Sciatic nerve (tissue), 2 donors: ENCODE data around the gene STKLD1. TPM values are rescaled to one million over a fixed set of nuclear protein-coding genes. Genes with fewer than 3 reads are reported as not detected.
"Not testable (repeated sequence)": the region's sequence is repeated elsewhere in the genome, so short reads cannot be mapped to it uniquely, and the experiment has no call there.

Experiments used
- ATAC-seq: fragments of 200-7000 bp; cut with Tn5 transposase; one replicate; pipeline ENCODE4 v1.9.1; 2020; ENCODE audit warnings: mild to moderate bottlenecking, moderate library complexity
- DNase-seq: peaks from one replicate; pipeline ENCODE4 v3.0.0-alpha.2; 2020; ENCODE audit warnings: low spot score
- intact Hi-C: fragments of 100-400 bp; cut with DNase I; formaldehyde crosslinking; loops from one replicate; pipeline ENCODE4 v1.14.2; 2022
- total RNA-seq: library from RNA; stranded (reverse); fragmentation: NEBNext Ultra II Directional; extraction: Animal tissue kit (Norgen Biotek cat#: 25700); gene quantifications from one replicate; pipeline ENCODE4 v1.2.1, GENCODE V29; 2021
- donor health status: DM: no; HTN: no; CAD: no.
- donor health status: DM: no; HTN: no; CAD: no.

Gene STKLD1
- total RNA-seq, 1 donor from 2014 or later = 2.6 TPM

DNA sequence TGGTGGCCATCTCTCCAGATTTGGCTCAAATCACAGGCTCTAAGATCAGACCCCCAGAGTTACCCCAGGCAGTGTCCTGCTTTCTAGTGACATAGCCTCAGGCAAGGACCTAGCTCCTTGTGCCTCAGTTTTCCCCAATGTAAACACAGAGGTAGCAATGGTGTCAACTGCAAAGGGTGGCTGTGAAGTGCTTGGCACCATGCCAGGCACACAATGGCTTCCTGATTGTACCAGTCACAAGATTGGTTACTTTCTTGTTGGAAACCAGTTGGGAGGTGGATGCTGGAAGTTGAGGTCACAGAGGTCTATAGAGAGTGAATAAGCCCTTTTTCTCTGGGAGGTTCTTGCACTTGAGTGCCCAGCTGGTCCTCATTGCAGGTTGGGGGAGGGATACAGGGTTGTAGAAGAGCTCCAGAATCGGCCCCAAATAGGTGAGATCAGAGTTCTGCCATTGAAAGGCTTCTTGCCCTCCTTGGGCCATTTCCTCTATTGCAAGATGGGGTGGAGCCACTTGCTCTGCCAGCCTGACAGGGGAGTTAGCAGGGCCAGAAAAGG lies 2.3 kb downstream of the STKLD1 start:
- ATAC-seq = no peak
- DNase-seq = no peak
- intact Hi-C loops = no loop called here

DNA sequence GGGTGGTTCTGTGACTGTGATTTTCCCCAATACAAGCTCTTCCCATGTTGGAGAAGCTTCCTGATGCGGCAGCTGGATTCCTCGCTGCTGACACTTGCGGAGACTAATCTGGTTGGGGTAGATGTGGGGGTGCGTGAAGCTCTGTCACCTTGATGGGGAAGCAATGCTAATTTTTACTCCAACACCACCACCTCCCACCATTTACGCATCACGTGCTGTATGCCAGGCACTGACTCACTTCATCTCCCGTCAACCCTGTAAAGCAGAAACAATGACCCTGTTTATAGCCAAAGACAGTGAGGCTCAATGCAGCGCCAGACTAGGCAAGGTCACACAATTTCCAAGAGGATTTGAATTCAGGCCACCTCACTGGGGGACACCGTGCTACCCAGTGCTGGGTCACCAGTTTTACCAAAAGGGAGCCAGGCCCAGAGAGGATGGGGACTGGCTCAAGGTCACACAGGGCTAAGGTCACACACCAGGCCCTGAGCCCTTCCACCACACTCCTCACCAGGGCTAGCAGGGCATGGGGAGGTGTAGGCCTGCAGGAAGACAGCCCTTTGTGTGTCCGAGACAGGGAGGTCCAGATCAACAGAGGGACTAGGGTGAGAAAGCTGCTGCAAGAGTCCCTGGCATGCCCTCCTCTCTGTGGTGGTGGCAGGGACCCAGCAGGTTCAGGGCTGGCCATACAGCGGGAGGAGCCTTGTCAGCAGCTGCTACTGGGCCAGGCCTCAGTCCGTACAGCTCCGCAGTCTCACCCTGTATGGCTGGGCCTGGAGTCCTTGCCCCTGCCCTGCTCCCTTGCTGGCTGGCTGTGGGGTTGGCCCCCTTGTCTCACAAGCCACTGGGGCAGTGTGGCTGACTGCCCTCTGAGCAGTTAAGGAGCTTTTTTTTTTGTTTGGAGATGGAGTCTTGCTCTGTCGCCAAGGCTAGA lies 3.3 kb downstream of the STKLD1 start:
- no peak for DNase-seq
- ATAC-seq = no peak
- intact Hi-C loops = no loop called here

DNA sequence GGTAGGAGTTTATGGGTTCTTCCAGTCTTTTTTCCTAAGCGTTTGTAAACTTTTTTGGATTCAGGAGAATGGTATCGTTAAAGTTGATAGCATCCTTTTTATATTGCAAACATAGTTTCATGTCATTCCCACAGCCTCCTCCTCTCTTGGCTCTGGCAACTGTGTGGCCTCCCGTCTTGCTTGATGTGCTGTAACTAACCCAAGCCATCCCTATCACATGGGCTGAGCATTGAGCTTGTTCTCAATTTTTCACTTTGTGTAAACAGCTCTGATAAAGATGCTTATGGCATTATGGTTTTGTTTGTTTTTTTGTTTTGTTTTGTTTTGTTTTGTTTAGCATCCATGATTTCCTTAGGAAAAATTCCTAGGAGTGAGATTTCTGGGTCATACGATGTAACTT lies 4.6 kb downstream of the STKLD1 start:
- ATAC-seq = no peak

DNA sequence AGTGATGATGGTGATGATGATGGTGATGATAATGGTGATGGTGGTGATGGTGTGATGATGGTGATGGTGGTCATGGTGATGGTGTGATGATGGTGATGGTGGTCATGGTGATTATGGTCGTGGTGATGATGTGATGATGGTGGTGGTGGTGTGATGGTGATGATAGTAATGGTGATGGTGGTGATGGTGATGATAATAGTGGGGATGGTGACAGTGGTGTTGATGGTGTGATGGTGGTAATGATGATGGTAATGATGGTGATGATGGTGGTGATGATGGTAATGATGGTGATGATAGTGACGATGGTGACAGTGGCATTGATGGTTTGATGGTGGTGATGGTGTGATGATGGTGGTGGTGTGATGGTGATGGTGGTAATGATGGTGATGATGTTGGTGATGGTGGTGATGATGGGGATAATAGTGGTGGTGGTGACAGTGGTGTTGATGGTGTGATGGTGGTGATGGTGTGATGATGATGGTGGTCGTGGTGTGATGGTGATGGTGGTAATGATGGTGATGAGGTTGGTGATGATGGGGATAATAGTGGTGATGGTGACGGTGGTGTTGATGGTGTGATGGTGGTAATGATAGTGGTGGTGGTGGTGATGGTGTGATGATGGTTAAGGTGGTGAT lies 6.5 kb downstream of the STKLD1 start:
- intact Hi-C loops = no loop called here
- DNase-seq (no peak), ATAC-seq (no peak)

More for the DNA sequence above, 4.6 kb downstream of the STKLD1 start:
- intact Hi-C loops = no loop called here
- no peak for DNase-seq

DNA sequence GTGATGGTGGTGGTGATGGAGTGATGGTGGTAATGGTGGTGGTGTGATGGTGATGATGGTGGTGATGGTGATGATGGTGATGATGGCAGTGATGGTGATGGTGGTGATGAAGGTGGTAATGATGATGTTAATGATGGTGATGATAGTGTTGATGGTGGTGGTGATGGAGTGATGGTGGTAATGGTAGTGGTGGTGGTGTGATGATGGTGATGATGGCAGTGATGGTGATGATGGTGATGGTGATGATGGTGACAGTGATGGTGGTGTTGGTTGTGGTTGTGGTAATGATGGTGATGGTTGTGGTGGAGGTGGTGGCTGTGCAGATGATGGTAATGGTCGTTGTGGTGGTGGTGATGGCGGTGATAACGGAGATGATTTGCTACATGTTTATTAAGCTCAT lies 7.3 kb downstream of the STKLD1 start:
- ATAC-seq (no peak), DNase-seq (no peak)
- intact Hi-C loops = no loop called here

DNA sequence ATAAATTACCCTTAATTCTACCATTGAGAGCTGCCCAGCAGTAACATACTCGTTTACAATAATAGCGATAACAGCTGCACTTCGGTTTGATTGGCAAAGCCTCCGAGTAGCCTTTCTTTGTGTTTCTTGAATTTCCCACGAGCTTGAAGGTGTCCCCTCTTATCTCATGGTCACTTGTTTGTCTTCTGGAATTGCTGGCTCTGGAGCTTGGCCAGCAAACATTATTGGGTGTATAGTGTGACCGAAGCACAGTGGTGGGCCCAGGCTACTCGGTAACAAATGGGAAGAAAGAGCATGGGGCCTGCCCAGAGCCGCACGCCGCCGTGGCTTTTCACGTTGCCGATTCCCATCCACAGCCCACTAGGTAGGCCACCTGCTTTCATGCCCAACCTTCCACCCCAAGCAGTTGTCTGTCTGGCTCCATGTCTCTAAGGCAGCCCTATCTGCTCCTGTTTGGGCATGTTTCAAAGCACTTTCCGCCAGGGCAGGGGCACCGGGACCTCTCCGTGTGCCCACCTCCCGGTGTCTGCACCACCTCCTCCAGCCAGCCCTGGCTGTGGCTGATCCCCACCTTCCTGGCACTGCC lies 8.7 kb downstream of the STKLD1 start:
- no peak for DNase-seq
- ATAC-seq = no peak
- intact Hi-C loops = no loop called here

DNA sequence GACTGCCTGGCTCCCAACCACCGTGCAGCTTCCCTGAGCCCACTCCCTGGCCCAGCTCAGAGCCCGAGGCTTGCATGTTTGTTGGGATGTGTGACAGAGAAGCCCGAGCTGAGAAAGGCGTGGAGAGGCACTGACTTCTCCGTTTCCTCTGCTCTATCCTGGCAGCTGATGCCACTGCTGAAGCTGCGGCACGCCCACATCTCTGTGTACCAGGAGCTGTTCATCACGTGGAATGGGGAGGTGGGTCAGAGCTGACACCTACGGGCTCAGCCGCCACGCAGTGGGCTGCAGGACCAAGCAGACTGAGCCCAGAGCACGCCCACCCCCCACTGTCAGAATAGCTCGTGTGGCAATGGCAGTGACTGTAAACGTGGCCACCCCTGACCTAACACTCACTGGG lies 9.3 kb downstream of the STKLD1 start:
- intact Hi-C loops = no loop called here
- DNase-seq (no peak), ATAC-seq (no peak)

DNA sequence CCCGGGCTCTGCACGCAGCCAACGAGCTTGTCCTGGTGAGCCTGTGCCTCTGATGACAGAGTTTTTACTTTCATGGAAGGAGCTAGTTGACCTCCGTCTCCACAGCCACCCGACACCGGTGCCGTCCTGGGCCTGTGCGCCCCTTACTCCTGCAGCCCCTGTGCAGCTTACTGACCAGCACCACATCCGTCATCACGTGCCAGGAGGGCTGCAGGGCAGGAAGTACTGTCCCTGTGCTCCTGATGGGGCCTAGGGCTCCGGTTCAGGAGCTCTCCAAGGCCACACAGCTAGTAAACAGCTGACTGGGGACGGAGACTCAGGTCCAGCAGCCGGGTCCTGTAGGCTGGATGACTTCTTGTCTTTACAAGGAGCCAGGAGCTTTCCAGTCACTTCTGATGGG lies 10.2 kb downstream of the STKLD1 start:
- intact Hi-C loops = no loop called here
- ATAC-seq (no peak), DNase-seq (no peak)

DNA sequence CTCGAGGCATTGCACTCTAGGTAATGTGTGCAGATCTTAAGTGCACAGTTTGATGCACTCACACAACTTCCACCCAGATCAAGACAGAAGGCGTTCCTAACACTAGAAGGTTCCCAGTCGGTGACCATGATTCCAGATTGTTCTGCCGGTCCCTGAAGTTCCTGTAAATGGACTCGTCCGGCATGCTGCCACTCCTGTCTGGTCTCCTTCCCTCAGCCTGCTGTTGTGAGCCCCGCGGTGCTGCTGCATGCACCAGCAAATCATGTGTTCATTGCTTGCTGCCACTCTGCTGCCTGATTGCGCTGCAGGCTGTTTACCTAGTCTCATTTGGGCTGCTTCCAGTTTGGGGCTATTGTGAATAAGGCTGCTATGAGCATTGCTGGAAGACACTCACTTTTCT lies 11.5 kb downstream of the STKLD1 start:
- no peak for ATAC-seq
- intact Hi-C loops = no loop called here
- DNase-seq = no peak

DNA sequence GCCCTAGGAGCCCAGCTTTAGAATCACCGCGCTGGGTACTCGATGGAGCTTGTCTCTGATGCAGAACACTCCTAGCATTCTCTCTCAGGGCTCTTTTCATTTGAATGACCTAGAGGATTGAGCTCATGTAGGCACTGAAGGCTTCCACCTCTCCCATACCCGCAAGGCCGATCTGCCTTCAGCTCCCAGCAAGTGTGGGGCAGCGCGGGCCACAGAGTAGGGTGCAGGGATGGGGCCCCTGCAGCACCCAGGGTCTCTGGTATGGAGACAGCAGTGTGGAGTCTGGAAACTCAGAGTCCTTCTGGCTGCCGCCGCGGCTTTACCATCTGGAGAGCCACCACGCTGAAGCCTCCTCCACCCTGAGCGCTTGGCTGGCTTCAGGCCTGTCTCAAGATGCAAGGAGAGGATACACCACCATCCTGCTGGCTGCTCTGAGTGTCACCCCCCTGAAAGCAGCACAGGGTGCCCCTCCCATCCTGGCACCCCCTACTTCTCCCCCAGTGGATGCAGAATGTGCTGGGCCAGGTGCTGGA lies 12.9 kb downstream of the STKLD1 start:
- intact Hi-C loops = no loop called here
- ATAC-seq (no peak), DNase-seq (no peak)

DNA sequence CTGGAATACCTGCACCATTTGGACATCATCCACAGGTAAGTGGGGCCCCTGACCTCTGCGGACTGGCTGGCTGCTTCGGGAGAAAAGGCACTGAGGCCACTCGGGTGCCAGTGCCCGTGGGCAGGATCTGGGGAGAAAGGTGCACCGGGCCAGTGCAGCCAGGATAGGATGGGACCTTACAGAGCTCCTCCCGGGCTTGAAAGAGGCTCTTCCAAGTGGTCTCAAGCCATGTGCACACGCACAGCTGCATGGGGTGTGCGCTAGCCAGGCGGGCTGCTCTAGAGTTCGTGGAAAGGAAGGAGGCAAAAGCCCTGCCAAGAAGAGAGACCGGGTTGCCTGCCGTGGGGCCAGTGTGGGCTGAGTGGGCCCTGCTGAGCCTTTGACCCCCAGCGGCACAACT lies 13.4 kb downstream of the STKLD1 start:
- no peak for ATAC-seq
- intact Hi-C loops = no loop called here
- no peak for DNase-seq

DNA sequence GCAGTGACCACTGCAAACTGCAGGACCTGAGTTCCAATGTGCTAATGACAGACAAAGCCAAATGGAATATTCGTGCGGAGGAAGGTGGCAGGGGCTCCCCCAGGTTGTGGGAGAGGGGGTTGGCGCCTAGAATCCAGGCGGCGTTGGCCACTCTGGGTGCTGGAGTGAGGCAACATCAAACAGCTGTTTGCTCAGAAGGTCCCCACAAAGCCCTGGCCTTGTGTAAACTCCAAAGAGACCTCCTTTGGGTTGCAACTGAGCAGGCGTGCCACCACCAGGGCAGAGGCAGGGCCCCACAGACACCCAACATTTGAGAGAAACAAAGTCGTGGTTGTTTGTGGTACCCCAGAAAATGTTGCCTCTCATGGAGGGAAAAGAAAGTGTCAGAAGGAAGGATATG lies 14.5 kb downstream of the STKLD1 start:
- intact Hi-C loops = no loop called here
- DNase-seq (no peak), ATAC-seq (no peak)

DNA sequence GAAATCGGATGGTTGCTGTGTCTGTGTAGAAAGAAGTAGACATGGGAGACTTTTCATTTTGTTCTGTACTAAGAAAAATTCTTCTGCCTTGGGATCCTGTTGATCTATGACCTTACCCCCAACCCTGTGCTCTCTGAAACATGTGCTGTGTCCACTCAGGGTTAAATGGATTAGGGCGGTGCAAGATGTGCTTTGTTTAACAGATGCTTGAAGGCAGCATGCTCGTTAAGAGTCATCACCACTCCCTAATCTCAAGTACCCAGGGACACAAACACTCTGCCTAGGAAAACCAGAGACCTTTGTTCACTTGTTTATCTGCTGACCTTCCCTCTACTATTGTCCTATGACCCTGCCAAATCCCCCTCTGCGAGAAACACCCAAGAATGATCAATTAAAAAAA lies 15.3 kb downstream of the STKLD1 start:
- ATAC-seq, DNase-seq, intact Hi-C loops: not testable (repeated sequence)

DNA sequence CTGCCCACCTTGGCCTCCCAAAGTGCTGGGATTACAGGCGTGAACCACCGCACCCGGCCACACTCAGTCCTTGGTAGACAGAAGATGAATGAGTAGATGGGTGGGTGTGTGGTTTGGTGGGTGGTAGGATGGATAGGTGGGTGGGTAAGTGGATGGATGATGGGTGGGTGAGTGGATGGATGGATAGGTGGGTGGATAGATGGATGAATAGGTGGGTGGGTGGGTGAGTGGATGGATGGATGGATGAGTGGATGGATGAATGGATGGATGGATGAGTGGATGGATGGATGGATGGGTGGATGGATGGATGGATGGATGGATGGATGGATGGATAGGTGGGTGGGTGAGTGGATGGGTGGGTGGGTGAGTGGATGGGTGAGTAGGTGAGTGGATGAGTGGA lies 16.1 kb downstream of the STKLD1 start:
- intact Hi-C loops, DNase-seq, ATAC-seq: not testable (repeated sequence)

DNA sequence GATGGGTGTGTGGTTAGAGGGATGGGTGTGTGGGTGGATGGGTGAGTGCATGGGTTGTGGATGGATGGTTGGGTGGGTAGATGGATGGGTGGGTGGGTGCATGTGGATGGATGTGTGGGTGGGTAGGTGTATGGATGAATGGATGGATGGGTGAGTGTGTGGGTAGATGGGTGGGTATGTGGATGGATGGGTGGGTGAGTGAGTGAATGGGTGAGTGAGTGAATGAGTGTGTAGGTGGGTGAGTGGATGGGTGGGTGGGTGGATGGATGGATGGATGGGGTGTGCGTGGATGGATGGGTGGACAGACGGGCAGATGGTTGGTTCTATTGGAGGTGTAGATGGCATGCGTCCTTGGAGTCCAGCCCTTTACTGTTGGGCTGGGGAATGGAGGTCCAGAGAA lies 17.2 kb downstream of the STKLD1 start:
- no peak for ATAC-seq
- intact Hi-C loops = no loop called here
- DNase-seq = no peak

DNA sequence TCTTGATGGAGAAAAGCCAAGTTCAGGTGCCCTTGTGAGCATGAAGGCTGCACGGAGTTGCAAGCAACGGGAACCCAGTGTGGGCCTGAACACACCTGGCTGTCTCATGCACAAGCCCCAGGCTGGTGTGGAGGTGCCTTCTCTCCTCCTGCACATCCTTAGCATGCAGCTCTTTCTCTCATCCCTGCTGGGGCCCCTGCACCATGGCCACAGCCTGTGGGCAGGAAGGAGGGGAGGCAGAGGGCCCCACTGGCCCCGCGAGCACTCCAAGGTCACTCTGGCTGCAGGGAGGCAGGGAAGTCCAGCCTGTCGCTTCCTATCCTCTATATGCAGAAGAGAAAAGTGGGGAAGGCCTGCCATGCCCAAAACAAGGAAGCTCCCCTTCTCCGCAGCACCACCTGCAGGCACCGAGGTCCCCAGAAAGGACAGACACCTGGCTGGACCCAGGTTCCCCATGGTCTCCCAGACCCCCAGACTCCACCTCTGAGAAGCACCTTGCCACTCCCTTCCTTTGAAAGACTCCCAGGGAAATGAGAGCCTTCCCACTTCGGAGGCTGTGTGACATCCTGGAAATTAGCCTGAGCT lies 18.6 kb downstream of the STKLD1 start:
- intact Hi-C loops = no loop called here
- DNase-seq = no peak
- no peak for ATAC-seq

DNA sequence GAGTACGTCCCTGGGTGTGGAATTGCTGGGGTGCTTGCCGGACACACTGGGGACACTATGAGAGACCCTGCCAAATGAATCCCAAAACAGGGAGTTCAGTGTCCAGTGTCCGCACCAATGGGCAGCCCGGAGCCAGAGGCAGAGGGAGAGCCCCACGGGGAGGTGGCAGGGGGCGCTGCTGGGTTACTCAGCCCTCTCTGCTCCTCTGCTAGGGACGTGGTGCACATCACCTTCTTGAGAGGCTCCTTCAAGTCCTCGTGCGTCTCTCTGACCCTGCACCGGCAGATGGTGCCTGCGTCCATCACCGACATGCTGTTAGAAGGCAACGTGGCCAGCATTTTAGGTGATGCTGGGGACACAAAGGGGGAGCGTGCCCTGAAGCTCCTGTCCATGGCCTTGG lies 20.8 kb downstream of the STKLD1 start:
- no peak for ATAC-seq
- DNase-seq = no peak
- intact Hi-C loops = no loop called here

DNA sequence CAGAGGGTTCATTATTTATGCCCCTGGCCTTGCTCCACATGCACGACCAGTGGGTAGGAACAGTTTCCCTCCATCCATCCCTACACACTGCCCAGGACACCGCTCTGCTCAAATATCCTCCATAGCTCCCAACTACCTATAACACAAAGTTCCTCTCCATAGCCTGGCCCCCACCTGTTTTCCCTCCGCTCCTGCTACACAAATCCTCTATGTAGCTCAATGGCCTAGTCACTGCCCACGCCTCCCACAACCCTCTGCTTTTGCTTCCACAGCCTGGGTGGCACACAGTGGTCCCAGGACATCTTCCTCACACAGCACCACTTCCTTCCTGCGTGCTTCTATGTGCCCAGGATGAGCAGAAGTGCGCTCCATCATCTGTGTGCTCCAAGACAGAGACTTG lies 21.2 kb downstream of the STKLD1 start:
- no peak for ATAC-seq
- intact Hi-C loops = no loop called here
- no peak for DNase-seq

DNA sequence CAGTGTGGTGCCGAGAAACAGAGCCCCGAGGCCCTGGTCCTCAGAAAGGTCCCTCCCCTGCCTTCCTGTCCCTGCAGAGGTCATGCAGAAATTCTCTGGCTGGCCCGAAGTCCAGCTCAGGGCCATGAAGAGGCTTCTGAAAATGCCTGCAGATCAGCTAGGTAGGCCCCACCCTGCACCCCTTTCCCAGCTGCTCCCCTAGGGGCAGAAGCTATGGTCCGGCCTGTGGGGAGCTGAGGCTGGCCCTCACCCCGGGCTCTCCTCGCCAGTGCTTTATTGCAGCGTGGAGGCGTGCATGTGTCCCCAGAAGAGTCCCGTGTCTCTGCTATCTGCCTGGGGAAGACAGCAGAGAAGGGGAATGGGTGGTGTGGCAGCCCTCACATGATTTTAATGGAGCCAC lies 21.7 kb downstream of the STKLD1 start:
- intact Hi-C loops = no loop called here
- ATAC-seq = no peak
- DNase-seq = no peak
